Measurements from ENCODE around the gene TRIO.

DNA sequence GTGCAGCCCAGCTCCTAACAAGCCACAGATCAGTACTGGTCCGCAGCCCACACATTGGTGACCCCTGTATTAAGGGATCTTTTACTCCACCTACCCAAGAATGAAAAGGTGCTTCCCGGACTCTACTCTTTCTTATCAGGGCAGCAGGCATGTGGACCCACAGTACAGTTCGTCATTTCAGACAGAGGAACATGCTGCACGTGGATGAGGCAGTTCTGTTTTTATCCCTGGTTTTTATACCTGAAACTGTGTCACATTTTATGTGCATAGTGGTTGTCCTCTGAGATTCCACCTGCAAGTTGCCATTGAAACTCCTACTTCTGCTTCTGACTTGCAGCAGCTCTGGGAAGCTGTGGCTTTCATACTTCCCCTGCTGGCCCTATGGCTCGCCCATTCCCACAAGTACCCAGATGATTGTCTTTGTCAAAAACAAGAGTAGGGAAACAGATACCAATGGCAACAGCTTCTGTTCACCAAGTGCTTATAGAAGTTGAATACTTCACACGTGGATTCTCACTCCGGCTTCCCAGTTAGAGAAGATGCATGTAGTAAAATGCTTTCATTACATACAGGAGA, 208.0 kb downstream of the TRIO start:
- no peak for TF ChIP-seq EZH2phosphoT487 (conservative IDR thresholded peaks at IDR 0.05; ENCODE audit: low read length)
- TF ChIP-seq, protein P1, sequence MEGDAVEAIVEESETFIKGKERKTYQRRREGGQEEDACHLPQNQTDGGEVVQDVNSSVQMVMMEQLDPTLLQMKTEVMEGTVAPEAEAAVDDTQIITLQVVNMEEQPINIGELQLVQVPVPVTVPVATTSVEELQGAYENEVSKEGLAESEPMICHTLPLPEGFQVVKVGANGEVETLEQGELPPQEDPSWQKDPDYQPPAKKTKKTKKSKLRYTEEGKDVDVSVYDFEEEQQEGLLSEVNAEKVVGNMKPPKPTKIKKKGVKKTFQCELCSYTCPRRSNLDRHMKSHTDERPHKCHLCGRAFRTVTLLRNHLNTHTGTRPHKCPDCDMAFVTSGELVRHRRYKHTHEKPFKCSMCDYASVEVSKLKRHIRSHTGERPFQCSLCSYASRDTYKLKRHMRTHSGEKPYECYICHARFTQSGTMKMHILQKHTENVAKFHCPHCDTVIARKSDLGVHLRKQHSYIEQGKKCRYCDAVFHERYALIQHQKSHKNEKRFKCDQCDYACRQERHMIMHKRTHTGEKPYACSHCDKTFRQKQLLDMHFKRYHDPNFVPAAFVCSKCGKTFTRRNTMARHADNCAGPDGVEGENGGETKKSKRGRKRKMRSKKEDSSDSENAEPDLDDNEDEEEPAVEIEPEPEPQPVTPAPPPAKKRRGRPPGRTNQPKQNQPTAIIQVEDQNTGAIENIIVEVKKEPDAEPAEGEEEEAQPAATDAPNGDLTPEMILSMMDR (IDR thresholded peaks at IDR 0.05; ENCODE audit: insufficient read depth, low read length, poor library complexity, severe bottlenecking): no peak
